IgD-negative memory B cell (primary cell): Measurements from ENCODE around the gene DNASE1L1. TPM values are rescaled to one million over a fixed set of nuclear protein-coding genes. Genes with fewer than 3 reads are reported as not detected.
"Not testable (repeated sequence)": the region's sequence is repeated elsewhere in the genome, so short reads cannot be mapped to it uniquely, and the experiment has no call there.

Source experiments
- H3K27ac Mint-ChIP-seq, 3 donors: one replicate each; pipeline ENCODE4 v1.8.0; 2020 to 2022; ENCODE audit warnings: mild to moderate bottlenecking in 3 of 3, mixed read lengths in 3 of 3, moderate library complexity in 1 of 3
- H3K27me3 Mint-ChIP-seq: one replicate; pipeline ENCODE4 v1.8.0; 2021; ENCODE audit warnings: mixed read lengths
- H3K36me3 Mint-ChIP-seq: one replicate; pipeline ENCODE4 v1.8.0; 2020; ENCODE audit warnings: mild to moderate bottlenecking, mixed read lengths
- H3K4me1 Mint-ChIP-seq, 3 donors: one replicate each; pipeline ENCODE4 v1.8.0; 2020 to 2022; ENCODE audit warnings: mixed read lengths in 3 of 3, mild to moderate bottlenecking in 1 of 3
- H3K4me3 Mint-ChIP-seq, 4 donors: one replicate each; pipeline ENCODE4 v1.8.0; 2020 to 2022; ENCODE audit warnings: mild to moderate bottlenecking in 4 of 4, mixed read lengths in 4 of 4, moderate library complexity in 3 of 4
- H3K9me3 Mint-ChIP-seq, 3 donors: one replicate each; pipeline ENCODE4 v1.8.0; 2020 to 2021; ENCODE audit warnings: mixed read lengths in 3 of 3, mild to moderate bottlenecking in 1 of 3
- polyA plus RNA-seq: library from polyadenylated mRNA; unstranded; fragments of 300-500 nt; fragmentation: Illumina TruSeq; gene quantifications from one replicate; pipeline ENCODE4 v1.2.3, GENCODE V29; 2021

DNASE1L1 gene
- polyA plus RNA-seq, 1 donor from 2014 or later = 29.4 TPM

DNA sequence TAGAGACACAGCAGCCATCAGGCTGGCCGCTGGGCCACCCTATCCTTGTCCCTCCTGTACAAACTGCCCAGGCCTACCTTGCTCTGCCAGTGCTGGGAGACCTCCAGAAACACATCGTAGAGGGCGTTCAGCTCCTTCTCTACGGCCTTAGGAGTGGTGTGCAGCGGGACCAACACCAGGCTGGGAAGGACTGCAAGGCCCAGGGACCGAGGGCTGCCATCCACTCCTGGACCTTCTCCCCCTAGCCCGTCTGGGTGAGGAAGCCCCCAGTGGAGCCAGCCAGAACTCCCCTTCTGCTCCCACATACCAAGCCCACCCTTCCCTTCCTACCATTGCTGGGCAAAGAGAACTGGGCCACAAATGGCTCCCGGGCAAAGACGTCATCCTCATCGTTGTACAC lies 5.9 kb downstream of the DNASE1L1 start:
- Mint-ChIP-seq H3K27me3 (no peaks in the 10 kb centered on the region), H3K4me3 (peak overlapping the region in 1 of 4 donors; percentile 18), H3K4me1 (peaks cover 10 to 11% (median 11%) of the 10 kb centered on the region in 3 donors), H3K9me3 (peaks cover 0 to 4% (median 0%) of the 10 kb centered on the region in 3 donors), H3K36me3 (peaks cover 6% of the 10 kb centered on the region), H3K27ac (no peak overlapping the region)

DNA sequence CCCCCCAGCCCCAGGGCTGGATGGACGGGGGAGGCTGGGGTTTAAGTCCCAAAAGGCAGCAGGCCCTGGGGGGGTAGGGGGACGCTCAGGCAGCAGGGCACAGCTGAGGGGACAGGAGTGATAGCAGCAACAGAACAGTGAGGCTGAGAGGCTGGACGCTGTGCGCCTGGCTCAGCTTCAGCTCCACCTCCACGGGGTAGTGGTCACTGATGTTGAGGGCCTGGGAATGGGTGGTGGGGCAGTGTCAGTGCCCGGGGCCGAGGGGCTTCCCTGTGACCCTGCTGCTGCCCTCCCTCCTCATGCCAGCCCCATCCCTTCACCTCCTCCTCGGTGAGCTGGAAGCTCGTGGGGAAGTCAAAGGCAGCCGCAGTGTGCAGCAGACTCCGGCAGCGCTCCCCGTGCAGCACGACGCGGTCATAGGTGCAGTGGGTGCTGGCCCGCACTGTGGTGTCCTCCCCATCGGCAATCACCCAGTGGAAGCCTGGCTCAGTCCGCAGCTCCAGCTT lies 6.4 kb downstream of the DNASE1L1 start:
- Mint-ChIP-seq H3K9me3 (peaks cover 0 to 4% (median 0%) of the 10 kb centered on the region in 3 donors), H3K4me3 (no peak overlapping the region), H3K4me1 (peaks cover 10 to 14% (median 10%) of the 10 kb centered on the region in 3 donors), H3K36me3 (peaks cover 6% of the 10 kb centered on the region), H3K27me3 (no peaks in the 10 kb centered on the region), H3K27ac (peak overlapping the region in 1 of 3 donors; percentile 50)

DNA sequence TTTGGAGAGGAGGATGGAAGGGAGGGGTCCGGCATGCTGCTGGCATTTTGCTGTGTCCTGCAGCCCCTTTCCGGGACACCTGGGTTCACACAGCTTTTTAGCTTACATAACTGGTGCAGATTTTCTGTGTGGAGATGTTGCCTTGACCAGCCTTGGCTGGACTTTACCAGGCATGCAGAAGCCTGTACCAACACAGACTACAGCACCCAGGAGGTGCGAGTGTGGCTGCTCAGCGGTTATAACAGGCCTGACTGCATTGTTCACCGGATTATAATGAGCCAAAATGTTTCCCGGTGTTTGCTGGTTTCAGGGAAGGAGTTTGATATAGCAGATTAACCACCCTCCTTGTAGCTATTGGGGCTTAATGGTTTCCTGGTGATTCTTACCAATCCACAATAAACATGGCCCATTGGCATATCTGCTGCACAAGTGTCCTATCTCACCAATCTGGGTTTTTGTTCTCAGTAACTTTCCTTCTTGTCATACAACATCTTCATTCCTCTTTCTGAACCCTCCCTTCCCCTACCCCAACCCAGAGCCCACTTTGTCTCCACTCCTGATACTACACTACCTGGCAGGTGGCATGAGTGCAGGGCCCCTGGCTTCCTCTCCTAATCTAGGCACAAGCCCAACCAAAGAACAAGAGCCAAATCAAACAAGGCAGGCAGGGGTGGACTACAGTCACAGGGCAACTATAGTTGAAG lies 7.0 kb downstream of the DNASE1L1 start:
- H3K4me1 Mint-ChIP-seq = peaks cover 10 to 14% (median 10%) of the 10 kb centered on the region in 3 donors
- peak overlapping the region in 1 of 4 donors; percentile 9 for H3K4me3 Mint-ChIP-seq
- H3K9me3 Mint-ChIP-seq = peaks cover 0 to 4% (median 0%) of the 10 kb centered on the region in 3 donors
- peak overlapping the region in 2 of 3 donors; percentile 62 to 97 for H3K27ac Mint-ChIP-seq
- peaks cover 6% of the 10 kb centered on the region for H3K36me3 Mint-ChIP-seq
- no peaks in the 10 kb centered on the region for H3K27me3 Mint-ChIP-seq

DNA sequence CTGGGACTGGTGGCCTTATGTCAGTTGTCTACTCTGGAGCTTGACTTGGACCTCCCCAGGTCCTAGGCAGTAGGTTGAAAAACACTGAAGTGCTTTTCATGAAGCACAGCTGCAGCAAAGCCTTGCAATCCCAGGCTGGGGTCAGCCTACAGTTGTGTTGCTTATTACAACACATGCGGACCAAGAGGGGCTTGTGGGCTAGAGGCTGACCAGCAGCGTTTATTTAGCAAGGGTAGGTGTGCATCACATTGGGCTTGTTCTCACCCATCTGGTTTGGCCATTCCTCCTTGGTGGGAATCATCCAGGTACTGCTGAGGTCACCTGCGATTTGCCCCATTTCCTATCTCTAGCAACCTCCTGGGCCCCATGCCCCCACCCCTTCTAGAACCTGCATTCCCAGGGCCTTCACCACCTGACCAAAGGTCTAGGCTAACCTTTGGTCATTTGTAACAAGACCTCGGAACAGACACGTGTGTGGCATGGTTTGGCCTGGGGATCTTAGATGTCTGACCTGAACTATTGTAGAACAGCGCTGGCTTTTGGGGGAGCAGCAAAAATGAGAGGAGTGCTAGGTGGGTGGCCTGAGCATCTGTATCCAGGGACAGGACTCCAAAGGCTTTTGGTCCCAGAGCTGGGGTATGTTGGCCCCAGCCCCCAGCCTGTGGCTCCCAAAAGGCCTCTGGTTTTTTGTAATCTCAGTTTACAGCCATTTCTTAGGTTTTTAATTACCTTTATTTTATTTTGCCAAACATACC lies 7.8 kb downstream of the DNASE1L1 start:
- peak overlapping the region; percentile 62 to 97 (median 78) for H3K27ac Mint-ChIP-seq
- H3K4me1 Mint-ChIP-seq = peaks cover 10 to 14% (median 10%) of the 10 kb centered on the region in 3 donors
- peak overlapping the region in 3 of 4 donors; percentile 34 to 94 (median 43) for H3K4me3 Mint-ChIP-seq
- H3K27me3 Mint-ChIP-seq = no peaks in the 10 kb centered on the region
- H3K9me3 Mint-ChIP-seq = peaks cover 0 to 4% (median 0%) of the 10 kb centered on the region in 3 donors
- H3K36me3 Mint-ChIP-seq = peaks cover 6% of the 10 kb centered on the region

DNA sequence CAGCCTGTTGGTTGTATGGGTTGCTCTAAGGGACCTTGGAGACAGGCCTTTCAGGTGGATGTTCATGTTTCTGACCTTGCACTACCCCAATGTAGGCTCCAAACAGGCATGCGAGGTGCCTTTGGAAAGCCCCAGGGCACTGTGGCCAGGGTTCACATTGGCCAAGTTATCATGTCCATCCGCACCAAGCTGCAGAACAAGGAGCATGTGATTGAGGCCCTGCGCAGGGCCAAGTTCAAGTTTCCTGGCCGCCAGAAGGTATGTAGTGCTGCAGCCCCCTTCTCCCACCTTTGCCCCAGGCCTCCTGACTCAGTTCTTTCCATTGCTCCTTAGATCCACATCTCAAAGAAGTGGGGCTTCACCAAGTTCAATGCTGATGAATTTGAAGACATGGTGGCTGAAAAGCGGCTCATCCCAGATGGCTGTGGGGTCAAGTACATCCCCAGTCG lies 8.7 kb downstream of the DNASE1L1 start:
- peak overlapping the region in 3 of 4 donors; percentile 68 to 94 (median 94) for H3K4me3 Mint-ChIP-seq
- H3K36me3 Mint-ChIP-seq, H3K9me3 Mint-ChIP-seq, H3K27me3 Mint-ChIP-seq: not testable (repeated sequence)
- peaks cover 10 to 14% (median 10%) of the 10 kb centered on the region in 3 donors for H3K4me1 Mint-ChIP-seq
- peak overlapping the region; percentile 62 to 97 (median 96) for H3K27ac Mint-ChIP-seq

DNA sequence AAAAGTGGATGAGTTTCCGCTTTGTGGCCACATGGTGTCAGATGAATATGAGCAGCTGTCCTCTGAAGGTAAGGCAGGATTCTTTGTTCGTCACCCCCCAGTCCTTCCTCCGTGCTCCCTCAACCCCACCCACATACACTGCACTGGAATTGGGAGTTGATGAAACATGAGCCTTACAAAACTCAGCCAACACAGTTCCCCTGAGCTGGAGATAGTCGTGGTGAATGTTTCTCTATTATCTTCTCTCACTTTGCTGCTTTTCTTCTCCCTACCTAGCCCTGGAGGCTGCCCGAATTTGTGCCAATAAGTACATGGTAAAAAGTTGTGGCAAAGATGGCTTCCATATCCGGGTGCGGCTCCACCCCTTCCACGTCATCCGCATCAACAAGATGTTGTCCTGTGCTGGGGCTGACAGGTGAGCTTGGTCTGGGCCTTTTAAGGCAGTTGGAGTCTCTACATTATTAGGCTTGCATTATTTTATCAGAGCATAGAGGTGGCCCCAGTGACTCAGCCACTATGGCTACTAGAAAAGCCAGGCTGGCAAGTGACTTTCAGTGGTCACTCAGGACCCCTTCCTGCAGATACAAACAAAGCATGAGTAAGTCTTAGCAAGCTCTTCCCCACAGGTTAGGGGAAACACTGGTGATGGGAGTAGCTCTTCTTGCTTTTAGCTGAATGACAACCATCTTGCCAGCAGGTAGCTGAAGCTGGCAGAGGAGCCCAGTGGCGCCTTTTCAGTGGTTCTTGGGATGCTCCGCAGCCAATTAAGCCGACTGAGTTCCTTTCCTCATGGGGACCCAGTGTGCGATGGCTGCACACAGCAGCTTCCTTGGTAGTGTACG lies 9.3 kb downstream of the DNASE1L1 start:
- peak overlapping the region; percentile 94 to 97 (median 96) for H3K27ac Mint-ChIP-seq
- H3K4me3 Mint-ChIP-seq = peak overlapping the region; percentile 94 to 99 (median 96)
- peaks cover 6% of the 10 kb centered on the region for H3K36me3 Mint-ChIP-seq
- H3K27me3 Mint-ChIP-seq = no peaks in the 10 kb centered on the region
- peaks cover 0 to 4% (median 0%) of the 10 kb centered on the region in 3 donors for H3K9me3 Mint-ChIP-seq
- H3K4me1 Mint-ChIP-seq = peaks cover 10 to 14% (median 10%) of the 10 kb centered on the region in 3 donors

DNA sequence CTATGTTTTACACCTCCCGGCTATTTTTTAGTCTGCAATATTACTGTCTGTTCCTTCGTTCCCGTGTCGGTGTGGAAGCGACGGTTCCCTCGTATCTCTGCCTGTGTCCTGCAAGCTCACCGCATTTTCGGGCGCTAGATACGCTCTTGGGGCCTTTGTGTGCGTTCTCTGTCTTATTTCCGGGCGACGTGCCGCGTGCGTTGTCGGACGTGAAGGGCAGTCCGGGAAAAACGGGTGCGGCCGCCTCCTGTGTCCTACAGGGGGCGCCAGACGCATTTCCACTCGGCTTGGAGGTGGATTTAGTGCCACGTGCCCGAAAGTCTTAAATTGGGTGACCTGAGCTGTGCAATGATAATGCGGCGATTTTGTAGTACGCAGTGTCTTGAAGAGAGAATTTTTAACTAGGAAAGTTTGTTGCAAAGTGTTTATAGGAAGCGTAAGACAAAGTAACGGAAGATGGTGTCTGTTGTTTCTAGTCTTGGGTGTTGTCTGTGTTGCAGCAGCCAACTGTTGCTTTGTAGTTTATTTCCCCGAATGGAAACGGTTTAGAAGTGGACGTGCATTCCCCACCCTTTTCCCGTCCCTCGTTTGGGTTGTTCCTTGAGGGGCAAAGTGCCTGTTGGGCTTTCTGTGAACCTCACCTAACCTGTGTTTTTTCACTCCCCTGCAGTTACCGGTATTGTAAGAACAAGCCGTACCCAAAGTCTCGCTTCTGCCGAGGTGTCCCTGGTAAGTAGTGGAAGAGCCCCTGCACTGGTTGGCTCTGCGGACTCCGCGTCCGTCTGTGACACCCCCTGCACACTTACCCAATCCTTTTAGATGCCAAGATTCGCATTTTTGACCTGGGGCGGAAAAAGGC lies 10.2 kb downstream of the DNASE1L1 start:
- H3K4me1 Mint-ChIP-seq = peaks cover 10 to 14% (median 10%) of the 10 kb centered on the region in 3 donors
- peaks cover 0 to 4% (median 0%) of the 10 kb centered on the region in 3 donors for H3K9me3 Mint-ChIP-seq
- H3K27ac Mint-ChIP-seq = peak overlapping the region; percentile 94 to 97 (median 96)
- H3K36me3 Mint-ChIP-seq = peaks cover 6% of the 10 kb centered on the region
- H3K4me3 Mint-ChIP-seq = peak overlapping the region; percentile 94 to 99 (median 96)
- H3K27me3 Mint-ChIP-seq = no peaks in the 10 kb centered on the region

DNA sequence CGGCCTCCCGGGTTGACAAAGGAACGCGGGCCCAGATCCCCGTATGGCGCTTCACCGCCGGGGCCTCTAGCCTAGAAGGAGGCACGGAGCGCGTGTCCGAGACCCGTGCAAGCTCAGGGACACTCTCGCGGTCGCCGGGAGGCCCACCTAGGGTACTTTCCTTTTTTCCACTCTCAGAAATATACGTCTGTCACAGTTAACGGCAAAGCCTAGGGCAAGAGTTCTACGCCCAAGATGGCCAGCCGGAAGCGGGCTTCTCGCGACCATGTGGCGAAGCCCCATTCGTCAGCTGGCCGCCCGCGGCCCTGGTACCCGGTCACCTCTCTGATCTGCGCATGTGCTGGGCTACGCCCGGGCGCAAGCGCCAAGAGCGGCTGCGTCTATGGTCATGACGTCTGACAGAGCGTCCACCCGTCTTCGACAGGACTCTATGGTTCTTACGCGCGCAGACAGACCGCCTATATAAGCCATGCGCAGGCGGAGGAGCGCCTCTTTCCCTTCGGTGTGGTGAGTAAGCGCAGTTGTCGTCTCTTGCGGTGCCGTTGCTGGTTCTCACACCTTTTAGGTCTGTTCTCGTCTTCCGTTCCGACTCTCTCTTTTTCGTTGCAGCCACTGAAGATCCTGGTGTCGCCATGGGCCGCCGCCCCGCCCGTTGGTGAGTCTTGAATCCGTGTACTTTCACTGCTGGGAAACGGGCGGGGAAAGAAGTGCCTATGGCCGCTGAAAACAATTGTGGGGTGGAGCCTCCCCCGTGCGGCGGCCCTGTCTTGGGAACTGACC lies 11.0 kb downstream of the DNASE1L1 start, which contains the start of gene RPL10:
RPL10 (plus strand) TSS at position 490 of the 780 bp plus-strand sequence; CDS start at position 633, 143 bp downstream.
- peaks cover 10 to 14% (median 10%) of the 10 kb centered on the region in 3 donors for H3K4me1 Mint-ChIP-seq
- H3K4me3 Mint-ChIP-seq = peak within 1 kb of the TSS; percentile 94 to 99 (median 96)
- peaks cover 6% of the 10 kb centered on the region for H3K36me3 Mint-ChIP-seq
- no peaks in the 10 kb centered on the region for H3K27me3 Mint-ChIP-seq
- H3K9me3 Mint-ChIP-seq = peaks cover 0 to 4% (median 0%) of the 10 kb centered on the region in 3 donors
- H3K27ac Mint-ChIP-seq = peak within 1 kb of the TSS; percentile 94 to 97 (median 96)

DNA sequence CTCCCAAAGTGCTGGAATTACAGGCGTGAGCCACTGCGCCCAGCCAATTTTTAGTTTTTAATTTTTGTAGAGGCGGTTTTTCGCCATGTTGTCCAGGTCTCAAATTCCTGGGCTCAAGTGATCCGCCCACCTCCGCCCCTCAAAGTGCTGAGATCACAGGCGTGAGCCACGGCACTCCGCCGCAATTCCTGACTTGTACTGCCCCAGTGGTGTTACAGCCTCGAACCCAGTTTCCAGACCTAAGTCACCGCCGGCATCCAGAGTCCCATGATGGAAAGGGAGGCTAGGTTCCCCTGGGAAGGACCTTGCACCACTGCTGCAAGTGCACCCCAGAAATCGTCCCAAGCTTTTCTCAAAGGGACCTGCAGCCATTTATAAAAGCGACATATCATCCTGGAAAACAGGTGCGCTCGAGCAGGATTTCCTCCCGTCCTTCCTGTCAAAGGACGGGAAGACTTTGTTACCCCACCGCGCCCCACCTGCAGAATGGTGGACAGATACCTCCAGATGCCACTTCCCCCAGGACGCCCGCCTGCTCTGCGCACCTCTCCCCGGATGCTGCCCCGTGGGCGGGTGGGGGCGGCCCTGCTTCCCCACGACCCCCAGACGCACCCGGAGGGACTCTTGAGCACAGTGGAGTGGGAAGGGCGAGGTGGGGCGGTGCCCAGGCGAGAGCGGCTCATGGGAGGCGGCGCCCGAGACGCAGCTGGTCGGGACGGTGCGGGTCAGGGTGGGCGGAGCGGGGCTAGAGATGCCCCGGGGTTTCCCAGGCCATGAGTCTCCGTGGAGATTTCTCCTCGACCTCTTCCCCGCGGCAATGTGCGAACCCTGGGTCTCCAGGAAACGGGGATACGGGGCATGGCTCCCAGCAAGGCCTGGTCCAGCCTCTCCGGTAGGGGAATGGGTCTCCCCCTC lies 11.8 kb downstream of the DNASE1L1 start:
- H3K4me1 Mint-ChIP-seq = peaks cover 8 to 14% (median 10%) of the 10 kb centered on the region in 3 donors
- peaks cover 0 to 4% (median 0%) of the 10 kb centered on the region in 3 donors for H3K9me3 Mint-ChIP-seq
- H3K36me3 Mint-ChIP-seq = peaks cover 6% of the 10 kb centered on the region
- peak overlapping the region; percentile 94 to 97 (median 96) for H3K27ac Mint-ChIP-seq
- peak overlapping the region; percentile 94 to 99 (median 96) for H3K4me3 Mint-ChIP-seq
- no peaks in the 10 kb centered on the region for H3K27me3 Mint-ChIP-seq

DNA sequence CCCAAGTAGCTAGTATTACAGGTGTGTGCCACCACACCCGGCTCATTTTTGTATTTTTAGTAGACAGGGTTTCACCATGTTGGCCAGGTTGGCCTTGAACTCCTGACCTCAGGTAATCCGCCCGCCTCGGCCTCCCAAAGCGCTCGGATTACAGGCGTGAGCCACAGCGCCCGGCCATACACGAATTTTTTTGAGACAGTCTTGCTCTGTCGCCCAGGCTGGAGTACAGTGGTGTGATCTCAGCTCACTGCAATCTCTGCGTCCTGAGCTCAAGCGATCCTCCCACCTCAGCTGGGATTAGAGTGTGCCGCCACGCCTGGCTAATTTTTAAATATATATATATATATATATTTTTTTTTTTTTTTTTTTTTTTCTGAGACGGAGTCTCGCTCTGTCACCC lies 12.7 kb downstream of the DNASE1L1 start:
- not testable (repeated sequence) for H3K27me3 Mint-ChIP-seq, H3K36me3 Mint-ChIP-seq, H3K9me3 Mint-ChIP-seq
- Mint-ChIP-seq H3K4me3 (peak overlapping the region; percentile 28 to 99 (median 62)), H3K4me1 (peaks cover 7 to 14% (median 8%) of the 10 kb centered on the region in 3 donors), H3K27ac (peak overlapping the region in 2 of 3 donors; percentile 32 to 67)

DNA sequence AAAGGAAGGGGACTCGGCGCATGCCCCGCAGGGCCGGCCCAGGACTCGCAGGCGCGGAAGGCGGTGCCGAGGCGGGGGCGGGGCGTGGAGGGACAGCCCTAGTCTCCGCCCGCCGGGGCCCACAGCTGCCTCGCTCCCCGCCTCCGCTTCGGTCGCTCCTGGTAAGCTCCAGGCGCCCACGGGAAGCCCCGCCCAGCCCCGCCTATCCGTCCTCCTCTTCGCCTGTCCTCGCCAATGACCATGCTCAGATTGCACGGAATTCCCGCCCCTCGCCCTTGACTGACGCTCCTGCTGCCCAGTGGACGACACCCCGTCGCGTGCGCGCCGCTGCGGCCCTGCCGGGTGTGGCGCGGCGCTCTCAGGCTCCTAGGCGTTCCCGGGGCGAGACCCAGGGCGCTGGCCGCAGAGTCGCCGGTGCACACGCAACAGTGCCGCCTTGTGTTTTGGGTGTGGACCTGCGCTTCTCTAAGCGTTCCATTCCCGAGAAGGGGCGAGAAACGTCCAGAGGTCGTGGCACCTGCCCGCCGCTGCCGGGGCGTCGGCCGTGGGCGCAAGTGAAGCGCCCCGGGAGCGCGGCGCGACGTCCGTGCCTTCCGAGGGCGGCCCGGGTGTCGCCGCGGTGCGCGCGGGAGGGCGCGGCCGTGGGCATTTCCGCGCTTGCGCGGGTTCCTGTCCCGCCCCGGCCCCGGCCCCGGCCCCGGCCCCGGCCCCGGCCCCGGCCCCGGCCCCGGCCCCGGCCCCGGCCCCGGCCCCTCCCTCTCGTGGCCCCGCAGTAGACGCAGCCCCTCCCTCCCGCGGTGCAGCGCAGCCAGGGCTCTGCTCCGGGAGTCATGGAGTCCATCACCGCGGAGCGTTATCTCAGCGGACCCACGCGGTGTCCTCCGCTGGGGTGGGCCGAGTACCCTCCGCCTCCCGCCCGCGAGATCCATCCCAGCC lies 19.0 kb downstream of the DNASE1L1 start:
- not testable (repeated sequence) for H3K9me3 Mint-ChIP-seq

More for the DNA sequence above, 19.0 kb downstream of the DNASE1L1 start:
- not testable (repeated sequence) for H3K27ac Mint-ChIP-seq, H3K36me3 Mint-ChIP-seq, H3K4me3 Mint-ChIP-seq, H3K4me1 Mint-ChIP-seq, H3K27me3 Mint-ChIP-seq
